A549 (cell line): ENCODE results near the gene ADIPOQ. TPM values are rescaled to one million over a fixed set of nuclear protein-coding genes. Genes with fewer than 3 reads are reported as not detected.
"Not testable (repeated sequence)": the region's sequence is repeated elsewhere in the genome, so short reads cannot be mapped to it uniquely, and the experiment has no call there.

Experiments
- ATAC-seq, 2 experiments: fragments of 200-7000 bp in 1 of 2; fragments of >200 bp in 1 of 2; cut with Nextera tagmentation in 1 of 2; cut with Tn5 transposase in 1 of 2; 3 replicates each; pipeline versions ENCODE4 v1.8.0 to v1.9.1; 2018 to 2020; ENCODE audit warnings: mild to moderate bottlenecking in 1 of 2, moderate library complexity in 1 of 2
- CTCF ChIA-PET: fragments of 300-600 bp; sonication (Branson Sonifier 250); formaldehyde crosslinking; extraction: SDS; loops from one replicate; lab custom pipeline; 2021; ENCODE audit warnings: antibody characterized with exemption, inconsistent platforms; lab: Yijun Ruan, JAX
- POLR2A ChIA-PET: fragments of 350-600 bp; formaldehyde crosslinking; extraction: SDS; loops from one replicate; lab custom pipeline; 2021; ENCODE audit warnings: antibody characterized with exemption, inconsistent platforms; lab: Yijun Ruan, JAX
- DNase-seq, 2 experiments: peaks; one replicate each; pipeline versions ENCODE4 v3.0.0 to v3.0.0-alpha.2; 2011 to 2016; ENCODE audit warnings: low read depth in 1 of 2, low spot score in 1 of 2
- FAIRE-seq: peaks from 2 replicates; lab custom pipeline; 2011; peaks lifted over from hg19 to GRCh38; lab: Jason Lieb, UNC
- H3K27ac ChIP-seq, 2 experiments: fragments of >200 bp; sonication (Bioruptor Twin); formaldehyde crosslinking; 3 replicates each; pipeline ENCODE4 v1.5.1; 2016 to 2017
- H3K4me1 ChIP-seq: fragments of >200 bp; sonication (Bioruptor Twin); formaldehyde crosslinking; 3 replicates; pipeline ENCODE4 v1.6.1; 2016
- H3K4me2 ChIP-seq: fragments of >200 bp; sonication (Bioruptor Twin); formaldehyde crosslinking; 3 replicates; pipeline ENCODE4 v1.6.1; 2016
- H3K4me3 ChIP-seq: fragments of >200 bp; sonication (Bioruptor Twin); formaldehyde crosslinking; 3 replicates; pipeline ENCODE4 v1.5.1; 2016
- H3K9me3 ChIP-seq: fragments of >200 bp; sonication (Bioruptor Twin); formaldehyde crosslinking; 3 replicates; pipeline ENCODE4 v1.6.1; 2016
- CHD2 ChIP-seq: fragments of 150-350 bp; IDR thresholded peaks from 2 replicates; pipeline ENCODE4 v1.6.1; 2014; ENCODE audit warnings: low read length; ENCODE audit not compliant: partially characterized antibody
- E2F6 ChIP-seq: IDR thresholded peaks from 2 replicates; pipeline ENCODE4 v1.6.1; 2012; ENCODE audit warnings: low read depth, borderline replicate concordance
- ELK1 ChIP-seq: fragments of 150-350 bp; IDR thresholded peaks from 2 replicates; pipeline ENCODE4 v1.6.1; 2014; ENCODE audit warnings: low read depth, mild to moderate bottlenecking, low read length
- FOSL2 ChIP-seq, 2 experiments: fragments of 450-650 bp in 1 of 2; fragments of >200 bp in 1 of 2; sonication (Bioruptor Twin) in 1 of 2; formaldehyde crosslinking; IDR thresholded peaks; 2 replicates each; pipeline versions ENCODE4 v1.5.0 to v1.6.1; 2016 to 2020; ENCODE audit warnings: mild to moderate bottlenecking in 1 of 2, moderate library complexity in 1 of 2
- NR3C1 ChIP-seq: fragments of >200 bp; sonication (Bioruptor Twin); formaldehyde crosslinking; IDR thresholded peaks from 3 replicates; pipeline ENCODE4 v1.6.1; 2017
- RARB ChIP-seq: fragments of 250-450 bp; sonication (Bioruptor Pico); IDR thresholded peaks from 2 replicates; pipeline ENCODE4 v1.8.0; 2021; ENCODE audit warnings: mild to moderate bottlenecking, moderate library complexity
- RNF2 ChIP-seq: fragments of 200-600 bp; sonication (generic); IDR thresholded peaks from 2 replicates; pipeline ENCODE4 v1.6.1; 2016; ENCODE audit warnings: low read depth, mild to moderate bottlenecking, antibody characterized with exemption, moderate library complexity, borderline replicate concordance
- WGBS: methylation state at CpG from one replicate; pipeline ENCODE4 v1.1.6; 2017; ENCODE audit errors: missing lambda C conversion rate; 5-methylcytosine and 5-hydroxymethylcytosine counted together
- polyA plus RNA-seq, 4 experiments: library from polyadenylated mRNA; depleted of rRNA in 3 of 4; stranded (reverse); fragments of >200 nt; fragmentation: RNase III in 1 of 4; extraction: RNeasy Plus Mini Kit Qiagen cat#74134 plus additional on column Dnase treatment in 1 of 4; gene quantifications; 2 replicates in 3 of 4; 3 replicates in 1 of 4; pipeline ENCODE4 v1.2.3, GENCODE V29; 2011 to 2017

ADIPOQ gene
- polyA plus RNA-seq, 2 of the 4 experiments (the other 2 are of a cell fraction), result not detected

GRCh38 chr3:186902713-186903112, 60.2 kb downstream of the ADIPOQ start:
- POLR2A ChIA-PET, result no interaction called here
- CTCF ChIA-PET, result no interaction called here
- DNase-seq, result no peak
- H3K4me1 ChIP-seq, result peaks cover 5% of the 10 kb centered on the region; the same call in 2 of the 3 replicates
- H3K27ac ChIP-seq, result no peak overlapping the region
- no peaks in the 10 kb centered on the region for H3K9me3 ChIP-seq
- TF ChIP-seq ELK1 (no peak), E2F6 (no peak), RARB (CRISPR knock-in tag) (no peak), RNF2 (no peak), CHD2 (no peak), FOSL2 (IDR thresholded peaks at IDR 0.05) (no peak), FOSL2 (CRISPR knock-in tag; IDR thresholded peaks at IDR 0.05) (no peak), NR3C1 (no peak)
- no peak overlapping the region for H3K4me3 ChIP-seq
- FAIRE-seq, result no peak
- no peak overlapping the region for H3K4me2 ChIP-seq
- 91% methylated on average over 2 of the region's 2 CpGs for WGBS
- no peak for ATAC-seq

- CTCF ChIA-PET, result interaction anchor here (0.6 kb wide), 1 partner anchor 158 kb away, joined by 3 read pairs; no protein-coding TSS in a partner anchor
- POLR2A ChIA-PET, DNase-seq, H3K4me1 ChIP-seq, FAIRE-seq, H3K27ac ChIP-seq, H3K4me3 ChIP-seq, H3K4me2 ChIP-seq, H3K9me3 ChIP-seq, ATAC-seq: not testable (repeated sequence)
- 47% methylated on average over 2 of the region's 2 CpGs for WGBS
These were observed 61.2 kb downstream of the ADIPOQ start for GRCh38 chr3:186903676-186904075.

GRCh38 chr3:186907075-186907474, 64.6 kb downstream of the ADIPOQ start:
- H3K9me3 ChIP-seq, CTCF ChIA-PET, H3K4me2 ChIP-seq, H3K27ac ChIP-seq, ATAC-seq, DNase-seq, FAIRE-seq, H3K4me3 ChIP-seq, H3K4me1 ChIP-seq, POLR2A ChIA-PET: not testable (repeated sequence)
- 79% methylated on average over 3 of the region's 3 CpGs for WGBS

Other genes starting within 250 kb of the ADIPOQ start
- gene AHSG, start 229.7 kb upstream of the ADIPOQ start, polyA plus RNA-seq (2011; rRNA removed), result 0.42 and 0.49 TPM in 2 replicates
- 0.05 to 0.08 TPM in 2 of 3 replicates, not detected in the other for gene AHSG, start 229.7 kb upstream of the ADIPOQ start, polyA plus RNA-seq (2017; fragmentation: RNase III; extraction: RNeasy Plus Mini Kit Qiagen cat#74134 plus additional on column Dnase treatment)
- gene FETUB, start 202.3 kb upstream of the ADIPOQ start, polyA plus RNA-seq (2011; rRNA removed), result 0.10 and 0.20 TPM in 2 replicates
- gene FETUB, start 202.3 kb upstream of the ADIPOQ start, polyA plus RNA-seq (2017; fragmentation: RNase III; extraction: RNeasy Plus Mini Kit Qiagen cat#74134 plus additional on column Dnase treatment), result 0.06 to 0.14 TPM in 2 of 3 replicates, not detected in the other
- 0.08 TPM in 1 of 2 replicates, not detected in the other for gene HRG, start 176.7 kb upstream of the ADIPOQ start, polyA plus RNA-seq (2011; rRNA removed)
- gene HRG, start 176.7 kb upstream of the ADIPOQ start, polyA plus RNA-seq (2017; fragmentation: RNase III; extraction: RNeasy Plus Mini Kit Qiagen cat#74134 plus additional on column Dnase treatment), result not detected in 3 replicates
- 0.05 and 0.11 TPM in 2 replicates for gene KNG1, start 125.4 kb upstream of the ADIPOQ start, polyA plus RNA-seq (2011; rRNA removed)
- gene KNG1, start 125.4 kb upstream of the ADIPOQ start, polyA plus RNA-seq (2017; fragmentation: RNase III; extraction: RNeasy Plus Mini Kit Qiagen cat#74134 plus additional on column Dnase treatment), result 0.04 TPM in 1 of 3 replicates, not detected in the others
- gene EIF4A2, start 59.1 kb upstream of the ADIPOQ start, polyA plus RNA-seq (2011; rRNA removed), result 337 and 493 TPM in 2 replicates
- gene EIF4A2, start 59.1 kb upstream of the ADIPOQ start, polyA plus RNA-seq (2017; fragmentation: RNase III; extraction: RNeasy Plus Mini Kit Qiagen cat#74134 plus additional on column Dnase treatment), result 172 to 194 TPM (median 184 TPM) in 3 replicates
- 32.8 and 40.6 TPM in 2 replicates for gene RFC4, start 36.2 kb upstream of the ADIPOQ start, polyA plus RNA-seq (2011; rRNA removed)
- 68.8 to 76.7 TPM (median 69.8 TPM) in 3 replicates for gene RFC4, start 36.2 kb upstream of the ADIPOQ start, polyA plus RNA-seq (2017; fragmentation: RNase III; extraction: RNeasy Plus Mini Kit Qiagen cat#74134 plus additional on column Dnase treatment)
- 6.5 and 10.4 TPM in 2 replicates for gene ST6GAL1, start 87.8 kb downstream of the ADIPOQ start, polyA plus RNA-seq (2011; rRNA removed)
- gene ST6GAL1, start 87.8 kb downstream of the ADIPOQ start, polyA plus RNA-seq (2017; fragmentation: RNase III; extraction: RNeasy Plus Mini Kit Qiagen cat#74134 plus additional on column Dnase treatment), result 3.1 to 3.9 TPM (median 3.8 TPM) in 3 replicates